NCI-H526 (cell line): ENCODE results near the gene CCDC106.

ENCODE experiments used
- DNase-seq, 2 experiments: peaks; one replicate each; lab custom pipeline; 2025; lab: John Stamatoyannopoulos, UW

CCDC106 gene

GRCh38 chr19:55696301-55697068, 48.5 kb downstream of the CCDC106 start:
- no peak for DNase-seq

- DNase-seq: no peak
Measured at GRCh38 chr19:55697069-55697440, 49.0 kb downstream of the CCDC106 start.

GRCh38 chr19:55697698-55698097, 49.7 kb downstream of the CCDC106 start:
- no peak for DNase-seq

- DNase-seq: no peak
Measured at GRCh38 chr19:55698256-55698655, 50.2 kb downstream of the CCDC106 start.

- DNase-seq: no peak
Measured at GRCh38 chr19:55699221-55699620, 51.2 kb downstream of the CCDC106 start.

GRCh38 chr19:55700813-55701212, 52.8 kb downstream of the CCDC106 start:
- no peak for DNase-seq

- DNase-seq: no peak
Measured at GRCh38 chr19:55702131-55702627, 54.2 kb downstream of the CCDC106 start.
